Activated CD4-positive, alpha-beta T cell treated with anti-CD3 and anti-CD28 coated beads, Interleukin-2, Interleukin-6, amounts not matched to agents 100 ng/mL and 50 ng/mL, durations not matched to agents 16 hours and 8 hours (primary cell): ENCODE measurements around the gene GRIA3.
"Not testable (repeated sequence)": the region's sequence is repeated elsewhere in the genome, so short reads cannot be mapped to it uniquely, and the experiment has no call there.

Experiments used
- DNase-seq: peaks from one replicate; pipeline ENCODE4 v3.0.0-alpha.2; 2020

The GRIA3 gene

GRCh38 chrX:123282241-123282640 is 98.2 kb downstream of the GRIA3 start:
- DNase-seq = no peak

- DNase-seq = not testable (repeated sequence)
Measured at GRCh38 chrX:123283407-123283806, 99.3 kb downstream of the GRIA3 start.

GRCh38 chrX:123291623-123292022 is 107.5 kb downstream of the GRIA3 start:
- no peak for DNase-seq

GRCh38 chrX:123298026-123298425 is 113.9 kb downstream of the GRIA3 start:
- no peak for DNase-seq

GRCh38 chrX:123303429-123303828 is 119.4 kb downstream of the GRIA3 start:
- DNase-seq = no peak

GRCh38 chrX:123308658-123309057 is 124.6 kb downstream of the GRIA3 start:
- no peak for DNase-seq

- no peak for DNase-seq
Measured at GRCh38 chrX:123310112-123310511, 126.0 kb downstream of the GRIA3 start.

GRCh38 chrX:123311486-123311885 is 127.4 kb downstream of the GRIA3 start:
- no peak for DNase-seq

GRCh38 chrX:123313486-123313885 is 129.4 kb downstream of the GRIA3 start:
- DNase-seq = no peak

- no peak for DNase-seq
Measured at GRCh38 chrX:123320622-123321021, 136.5 kb downstream of the GRIA3 start.

GRCh38 chrX:123322536-123322935 is 138.5 kb downstream of the GRIA3 start:
- DNase-seq = no peak

GRCh38 chrX:123324625-123325024 is 140.5 kb downstream of the GRIA3 start:
- DNase-seq = no peak

- DNase-seq = no peak
Measured at GRCh38 chrX:123330229-123330942, 146.3 kb downstream of the GRIA3 start.

GRCh38 chrX:123331349-123331748 is 147.3 kb downstream of the GRIA3 start:
- no peak for DNase-seq

- no peak for DNase-seq
Measured at GRCh38 chrX:123331859-123332258, 147.8 kb downstream of the GRIA3 start.

GRCh38 chrX:123336666-123337065 is 152.6 kb downstream of the GRIA3 start:
- DNase-seq = no peak

- DNase-seq = no peak
Measured at GRCh38 chrX:123337886-123338639, 154.0 kb downstream of the GRIA3 start.

GRCh38 chrX:123339221-123339905 is 155.3 kb downstream of the GRIA3 start:
- peak; percentile 5 for DNase-seq

- DNase-seq = no peak
Measured at GRCh38 chrX:123340696-123341095, 156.6 kb downstream of the GRIA3 start.

GRCh38 chrX:123348468-123348867 is 164.4 kb downstream of the GRIA3 start:
- DNase-seq = no peak

GRCh38 chrX:123350226-123350625 is 166.1 kb downstream of the GRIA3 start:
- no peak for DNase-seq

- DNase-seq = no peak
Measured at GRCh38 chrX:123357941-123358340, 173.9 kb downstream of the GRIA3 start.

- DNase-seq = no peak
Measured at GRCh38 chrX:123358457-123358856, 174.4 kb downstream of the GRIA3 start.

- no peak for DNase-seq
Measured at GRCh38 chrX:123361371-123361770, 177.3 kb downstream of the GRIA3 start.
